Measurements from ENCODE around the gene TIGD6. TPM values are rescaled to one million over a fixed set of nuclear protein-coding genes. Genes with fewer than 3 reads are reported as not detected.

Gene TIGD6
- total and polyA plus RNA-seq, 2 of the 4 experiments (the other 2 are of a cell fraction), result 5.8 to 6.6 TPM

- H2BK15ac ChIP-seq (ENCODE audit: low read depth, low read length), result no peak overlapping the region
- 90% methylated on average over 2 of the region's 13 CpGs; no CpG with 5 or more reads in 1 of the 2 experiments for WGBS, 2 experiments (ENCODE audit: extremely low coverage in 2 of 2, insufficient read length in 1 of 2)
- peaks cover 3% of the 10 kb centered on the region; the same call in 1 of the 2 replicates for H4K20me1 ChIP-seq (ENCODE audit: insufficient read depth, low read length)
- BruUV-seq (replicated peaks), result no TSS peak
- peak overlapping the region; percentile 10 for H3K27ac ChIP-seq (ENCODE audit: insufficient read depth, low read length)
- peaks cover 10% of the 10 kb centered on the region for H3K9me1 ChIP-seq (ENCODE audit: insufficient read depth, low read length)
- peak overlapping the region; percentile 15; the same call in 1 of the 2 replicates for H2BK20ac ChIP-seq (ENCODE audit: low read depth, low read length)
- ChIA-PET CTCF (interaction anchor here (0.6 to 1.7 kb wide), 3 partner anchors 8 to 192 kb away, joined by 3 to 9 read pairs (median 3); no protein-coding TSS in a partner anchor), POLR2A (ENCODE audit: unreplicated experiment) (interaction anchor here (0.7 kb wide), 1 partner anchor 429 kb away, joined by 3 read pairs; no protein-coding TSS in a partner anchor)
- H3K18ac ChIP-seq (ENCODE audit: low read depth, low read length), result peak overlapping the region; percentile 37; the same call in 1 of the 2 replicates
- DNase-seq (peak; percentile 19), ATAC-seq (ENCODE audit: low read depth) (no peak)
- no peak overlapping the region for H4K5ac ChIP-seq (ENCODE audit: low read depth, low read length)
- no peak overlapping the region for H3K56ac ChIP-seq (ENCODE audit: extremely low read depth, insufficient read depth, low read length)
- H2AK9ac ChIP-seq (replicated peaks; ENCODE audit: low read depth, low read length, poor library complexity), result peak overlapping the region; percentile 1
- H3K4me1 ChIP-seq (ENCODE audit: control insufficient read depth, insufficient read depth, low read length), result peaks cover 12% of the 10 kb centered on the region
- peak overlapping the region; percentile 80 for H2BK5ac ChIP-seq (ENCODE audit: low read depth, low read length, poor library complexity, severe bottlenecking)
- no peaks in the 10 kb centered on the region for H3K9me3 ChIP-seq (ENCODE audit: control insufficient read depth, insufficient read depth, low read length)
- no peak overlapping the region for H2AK5ac ChIP-seq (ENCODE audit: low read depth, low read length)
- H3K27me3 ChIP-seq (ENCODE audit: control insufficient read depth, insufficient read depth, low read length), result no peaks in the 10 kb centered on the region
- dilution Hi-C loops (cut with HindIII; ENCODE audit: low sequenced_read_pairs, unreplicated experiment), result no loop called here
- peak overlapping the region; percentile 35 for H2BK120ac ChIP-seq (ENCODE audit: low read depth, low read length)
- peak overlapping the region; percentile 22; the same call in 1 of the 2 replicates for H3K23ac ChIP-seq (ENCODE audit: low read depth, low read length)
- H3K14ac ChIP-seq (replicated peaks; ENCODE audit: low read depth, low read length), result peak overlapping the region; percentile 5; the same call in 1 of the 2 replicates
- H3K4me3 ChIP-seq (ENCODE audit: insufficient read depth, low read depth, low read length), result no peak overlapping the region
- H3K36me3 ChIP-seq (ENCODE audit: control insufficient read depth, insufficient read depth, low read length), result peaks cover 30% of the 10 kb centered on the region
- H3K9ac ChIP-seq (ENCODE audit: low read depth, low read length), result no peak overlapping the region
- peak overlapping the region; percentile 46; the same call in 1 of the 2 replicates for H3K4ac ChIP-seq (ENCODE audit: low read depth, low read length)
- H3K79me1 ChIP-seq (ENCODE audit: low read depth in 1 of 2, low read length in 2 of 2), result peaks cover 31 to 55% of the 10 kb centered on the region in 2 experiments
- H4K91ac ChIP-seq (ENCODE audit: insufficient read depth, low read depth, low read length), result no peak overlapping the region; the same call in 1 of the 2 replicates
- no peak overlapping the region for H4K8ac ChIP-seq (ENCODE audit: low read depth in 2 of 2, low read length in 2 of 2)
- in situ Hi-C loops (cut with MboI; ENCODE audit: low sequenced_read_pairs), result no loop called here
- intact Hi-C loops (cut with micrococcal nuclease), result no loop called here
- H3K4me2 ChIP-seq (ENCODE audit: low read depth, low read length), result no peak overlapping the region
- no peak overlapping the region for H2AFZ ChIP-seq (replicated peaks; ENCODE audit: low read length, poor library complexity)
- no peak for TF ChIP-seq BHLHE40 (IDR thresholded peaks at IDR 0.05; ENCODE audit: low read depth, low read length)
- no peak for TF ChIP-seq FOS (IDR thresholded peaks at IDR 0.05; ENCODE audit: low read depth, low read length)
- no peak for TF ChIP-seq RAD21 (IDR thresholded peaks at IDR 0.05; ENCODE audit: low read length)
- no peak for TF ChIP-seq MAFK (IDR thresholded peaks at IDR 0.05; ENCODE audit: low read depth, low read length)
- TF ChIP-seq POLR2A (IDR thresholded peaks at IDR 0.05; ENCODE audit: low read depth, low read length), result no peak
- TF ChIP-seq RCOR1 (IDR thresholded peaks at IDR 0.05; ENCODE audit: insufficient replicate concordance, low read length), result no peak
- TF ChIP-seq USF2 (IDR thresholded peaks at IDR 0.05; ENCODE audit: low read depth, low read length), result no peak
- TF ChIP-seq, protein P1, sequence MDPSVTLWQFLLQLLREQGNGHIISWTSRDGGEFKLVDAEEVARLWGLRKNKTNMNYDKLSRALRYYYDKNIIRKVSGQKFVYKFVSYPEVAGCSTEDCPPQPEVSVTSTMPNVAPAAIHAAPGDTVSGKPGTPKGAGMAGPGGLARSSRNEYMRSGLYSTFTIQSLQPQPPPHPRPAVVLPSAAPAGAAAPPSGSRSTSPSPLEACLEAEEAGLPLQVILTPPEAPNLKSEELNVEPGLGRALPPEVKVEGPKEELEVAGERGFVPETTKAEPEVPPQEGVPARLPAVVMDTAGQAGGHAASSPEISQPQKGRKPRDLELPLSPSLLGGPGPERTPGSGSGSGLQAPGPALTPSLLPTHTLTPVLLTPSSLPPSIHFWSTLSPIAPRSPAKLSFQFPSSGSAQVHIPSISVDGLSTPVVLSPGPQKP (IDR thresholded peaks at IDR 0.05; ENCODE audit: borderline replicate concordance, low read depth, low read length), result no peak
- TF ChIP-seq SMC3 (IDR thresholded peaks at IDR 0.05; ENCODE audit: low read depth, low read length), result no peak
- no peak for TF ChIP-seq RFX5 (IDR thresholded peaks at IDR 0.05; ENCODE audit: low read depth, low read length)
- no peak for TF ChIP-seq CHD1 (IDR thresholded peaks at IDR 0.05; ENCODE audit: low read depth, low read length)
- TF ChIP-seq, protein P2, sequence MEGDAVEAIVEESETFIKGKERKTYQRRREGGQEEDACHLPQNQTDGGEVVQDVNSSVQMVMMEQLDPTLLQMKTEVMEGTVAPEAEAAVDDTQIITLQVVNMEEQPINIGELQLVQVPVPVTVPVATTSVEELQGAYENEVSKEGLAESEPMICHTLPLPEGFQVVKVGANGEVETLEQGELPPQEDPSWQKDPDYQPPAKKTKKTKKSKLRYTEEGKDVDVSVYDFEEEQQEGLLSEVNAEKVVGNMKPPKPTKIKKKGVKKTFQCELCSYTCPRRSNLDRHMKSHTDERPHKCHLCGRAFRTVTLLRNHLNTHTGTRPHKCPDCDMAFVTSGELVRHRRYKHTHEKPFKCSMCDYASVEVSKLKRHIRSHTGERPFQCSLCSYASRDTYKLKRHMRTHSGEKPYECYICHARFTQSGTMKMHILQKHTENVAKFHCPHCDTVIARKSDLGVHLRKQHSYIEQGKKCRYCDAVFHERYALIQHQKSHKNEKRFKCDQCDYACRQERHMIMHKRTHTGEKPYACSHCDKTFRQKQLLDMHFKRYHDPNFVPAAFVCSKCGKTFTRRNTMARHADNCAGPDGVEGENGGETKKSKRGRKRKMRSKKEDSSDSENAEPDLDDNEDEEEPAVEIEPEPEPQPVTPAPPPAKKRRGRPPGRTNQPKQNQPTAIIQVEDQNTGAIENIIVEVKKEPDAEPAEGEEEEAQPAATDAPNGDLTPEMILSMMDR (conservative IDR thresholded peaks at IDR 0.05; ENCODE audit: low read depth, low read length), result no peak
- no peak for TF ChIP-seq MAZ (IDR thresholded peaks at IDR 0.05; ENCODE audit: borderline replicate concordance, low read depth, low read length)
- TF ChIP-seq CEBPB (IDR thresholded peaks at IDR 0.05; ENCODE audit: low read depth, low read length), result no peak
- TF ChIP-seq NFE2L2 (IDR thresholded peaks at IDR 0.05; ENCODE audit: low read depth, low read length), result no peak
Measured at GRCh38 chr5:150021491-150022157, 21.2 kb upstream of the TIGD6 start.
